H9 (cell line): ENCODE results near the gene CDH4. TPM values are rescaled to one million over a fixed set of nuclear protein-coding genes. Genes with fewer than 3 reads are reported as not detected.

Experiments
- DNase-seq: peaks from one replicate; pipeline ENCODE4 v3.0.0-alpha.2; 2017
- H2AFZ ChIP-seq: one replicate; pipeline ENCODE4 v1.6.1; 2013; ENCODE audit warnings: mild to moderate bottlenecking, low read length, control low read depth, moderate library complexity
- H2AK5ac ChIP-seq: 2 replicates; pipeline ENCODE4 v1.6.1; 2013; ENCODE audit warnings: low read length, control low read depth, mixed read lengths; ENCODE audit not compliant: insufficient read length
- H2BK120ac ChIP-seq: one replicate; pipeline ENCODE4 v1.6.1; 2013; ENCODE audit warnings: low read depth, mild to moderate bottlenecking, low read length, control low read depth, inconsistent platforms; ENCODE audit not compliant: poor library complexity, severe bottlenecking
- H2BK12ac ChIP-seq: 2 replicates; pipeline ENCODE4 v1.6.1; 2013; ENCODE audit warnings: low read length, control low read depth, mixed read lengths, low read depth; ENCODE audit not compliant: insufficient read length
- H2BK15ac ChIP-seq: 2 replicates; pipeline ENCODE4 v1.6.1; 2013; ENCODE audit warnings: low read depth, low read length, control low read depth
- H2BK20ac ChIP-seq: one replicate; pipeline ENCODE4 v1.6.1; 2013; ENCODE audit warnings: low read depth, mild to moderate bottlenecking, low read length, control low read depth, inconsistent platforms; ENCODE audit not compliant: poor library complexity, severe bottlenecking
- H2BK5ac ChIP-seq: 2 replicates; pipeline ENCODE4 v1.6.1; 2013; ENCODE audit warnings: low read length, control low read depth, mixed read lengths; ENCODE audit not compliant: insufficient read length
- H3K14ac ChIP-seq: 2 replicates; pipeline ENCODE4 v1.6.1; 2013; ENCODE audit warnings: low read length, control low read depth; ENCODE audit not compliant: insufficient read depth
- H3K18ac ChIP-seq: 2 replicates; pipeline ENCODE4 v1.6.1; 2013; ENCODE audit warnings: low read depth, mild to moderate bottlenecking, mixed read lengths, low read length, control low read depth; ENCODE audit not compliant: insufficient read length
- H3K23ac ChIP-seq: 2 replicates; pipeline ENCODE4 v1.6.1; 2013; ENCODE audit warnings: low read length, control low read depth, mixed read lengths, low read depth; ENCODE audit not compliant: insufficient read length
- H3K23me2 ChIP-seq: 2 replicates; pipeline ENCODE4 v1.6.1; 2013; ENCODE audit warnings: low read depth, mild to moderate bottlenecking, mixed read lengths, low read length, control low read depth; ENCODE audit not compliant: insufficient read length, poor library complexity, severe bottlenecking
- H3K27ac ChIP-seq: 2 replicates; pipeline ENCODE4 v1.5.1; 2013; ENCODE audit warnings: low read length, control low read depth, mixed read lengths, low read depth; ENCODE audit not compliant: insufficient read length
- H3K27me3 ChIP-seq: 2 replicates; pipeline ENCODE4 v1.6.1; 2013; ENCODE audit warnings: low read length, control low read depth, inconsistent platforms; ENCODE audit not compliant: insufficient read depth
- H3K4ac ChIP-seq: 2 replicates; pipeline ENCODE4 v1.6.1; 2013; ENCODE audit warnings: low read depth, mild to moderate bottlenecking, control low read depth, inconsistent platforms, low read length, moderate library complexity
- H3K4me1 ChIP-seq: 2 replicates; pipeline ENCODE4 v1.6.1; 2013; ENCODE audit warnings: low read length, control low read depth, inconsistent platforms; ENCODE audit not compliant: insufficient read depth
- H3K4me2 ChIP-seq: 2 replicates; pipeline ENCODE4 v1.6.1; 2013; ENCODE audit warnings: low read length, control low read depth, mixed read lengths; ENCODE audit not compliant: insufficient read length, insufficient read depth
- H3K56ac ChIP-seq: 2 replicates; pipeline ENCODE4 v1.6.1; 2013; ENCODE audit warnings: low read depth, mild to moderate bottlenecking, mixed read lengths, low read length, control low read depth; ENCODE audit not compliant: insufficient read length
- H3K79me1 ChIP-seq: 2 replicates; pipeline ENCODE4 v1.6.1; 2013; ENCODE audit warnings: low read depth, mild to moderate bottlenecking, moderate library complexity, low read length, control low read depth, inconsistent platforms; ENCODE audit not compliant: insufficient read depth, poor library complexity, severe bottlenecking
- H3K79me2 ChIP-seq: 2 replicates; pipeline ENCODE4 v1.6.1; 2013; ENCODE audit warnings: low read length, control low read depth, inconsistent platforms; ENCODE audit not compliant: insufficient read depth
- H3K9ac ChIP-seq: 2 replicates; pipeline ENCODE4 v1.6.1; 2013; ENCODE audit warnings: low read length, control low read depth, mixed read lengths; ENCODE audit not compliant: insufficient read length; ENCODE audit errors: extremely low read depth
- H3K9me3 ChIP-seq: one replicate; pipeline ENCODE4 v1.6.1; 2013; ENCODE audit warnings: low read depth, low read length, inconsistent platforms; ENCODE audit not compliant: control insufficient read depth
- H3T11ph ChIP-seq: one replicate; pipeline ENCODE4 v1.6.1; 2013; ENCODE audit warnings: mild to moderate bottlenecking, low read length, control low read depth, inconsistent platforms
- H4K20me1 ChIP-seq: one replicate; pipeline ENCODE4 v1.6.1; 2013; ENCODE audit not compliant: control insufficient read depth, insufficient read length, insufficient read depth
- H4K5ac ChIP-seq: 2 replicates; pipeline ENCODE4 v1.6.1; 2013; ENCODE audit warnings: low read depth, mild to moderate bottlenecking, mixed read lengths, low read length, control low read depth; ENCODE audit not compliant: insufficient read length
- H4K8ac ChIP-seq: replicated peaks from 2 replicates; pipeline ENCODE4 v1.6.1; 2013; ENCODE audit warnings: low read length, control low read depth, mixed read lengths, low read depth; ENCODE audit not compliant: insufficient read length
- H4K91ac ChIP-seq: 2 replicates; pipeline ENCODE4 v1.6.1; 2013; ENCODE audit warnings: low read depth, mild to moderate bottlenecking, moderate library complexity, mixed read lengths, low read length, control low read depth; ENCODE audit not compliant: insufficient read length
- H3K27ac Mint-ChIP-seq, 3 experiments: 2 replicates in 2 of 3; 3 replicates in 1 of 3; pipeline ENCODE4 v1.8.0; 2020 to 2021; ENCODE audit warnings: mixed read lengths in 3 of 3, mild to moderate bottlenecking in 1 of 3, moderate library complexity in 1 of 3
- H3K27me3 Mint-ChIP-seq: 2 replicates; pipeline ENCODE4 v1.8.0; 2021; ENCODE audit warnings: low read depth, mild to moderate bottlenecking, moderate library complexity, mixed read lengths
- H3K36me3 Mint-ChIP-seq, 3 experiments: 2 replicates in 2 of 3; 3 replicates in 1 of 3; pipeline ENCODE4 v1.8.0; 2020 to 2021; ENCODE audit warnings: low read depth in 3 of 3, mixed read lengths in 3 of 3; ENCODE audit not compliant: insufficient read depth in 1 of 3
- H3K4me1 Mint-ChIP-seq, 2 experiments: 2 replicates each; pipeline ENCODE4 v1.8.0; 2020; ENCODE audit warnings: mixed read lengths in 2 of 2
- H3K4me3 Mint-ChIP-seq, 2 experiments: 2 replicates in 1 of 2; 3 replicates in 1 of 2; pipeline ENCODE4 v1.8.0; 2020 to 2021; ENCODE audit warnings: mild to moderate bottlenecking in 2 of 2, mixed read lengths in 2 of 2, moderate library complexity in 1 of 2
- H3K9me3 Mint-ChIP-seq, 2 experiments: 2 replicates in 1 of 2; 3 replicates in 1 of 2; pipeline ENCODE4 v1.8.0; 2020; ENCODE audit warnings: mild to moderate bottlenecking in 2 of 2, mixed read lengths in 2 of 2, moderate library complexity in 1 of 2
- CTCF ChIP-seq: fragments of 200-600 bp; sonication (generic); conservative IDR thresholded peaks from 3 replicates; pipeline ENCODE4 v1.8.0; 2021; ENCODE audit warnings: antibody characterized with exemption, mild to moderate bottlenecking
- WGBS: extraction: QIAGEN DNeasy Blood & Tissue Kit; methylation state at CpG from one replicate; pipeline ENCODE4 v1.1.7; 2013; ENCODE audit warnings: missing lambda C conversion rate, low lambda C conversion rate, mixed read lengths; ENCODE audit not compliant: insufficient read length; ENCODE audit errors: extremely low coverage; 5-methylcytosine and 5-hydroxymethylcytosine counted together
- total RNA-seq: library from RNA; stranded (reverse); gene quantifications from 2 replicates; pipeline ENCODE4 v1.2.1, GENCODE V29; 2021

Gene CDH4
- total RNA-seq, 1 experiment from 2014 or later: 3.0 TPM

- no peak for TF ChIP-seq CTCF
- Histone ChIP-seq H2AK5ac (no peak overlapping the region), H3T11ph (no peak overlapping the region), H3K79me1 (no peaks in the 10 kb centered on the region), H3K18ac (no peak overlapping the region), H3K27me3 (no peaks in the 10 kb centered on the region), H3K27ac (no peak overlapping the region), H4K8ac (no peak overlapping the region), H3K79me2 (no peaks in the 10 kb centered on the region), H4K20me1 (no peaks in the 10 kb centered on the region), H2BK5ac (no peak overlapping the region), H3K56ac (no peak overlapping the region), H2BK12ac (no peak overlapping the region), H2AFZ (no peak overlapping the region), H3K4ac (no peak overlapping the region), H4K5ac (no peak overlapping the region), H3K9me3 (no peaks in the 10 kb centered on the region), H3K4me2 (no peak overlapping the region), H3K14ac (no peak overlapping the region), H3K9ac (no peak overlapping the region), H2BK15ac (no peak overlapping the region), H2BK120ac (no peak overlapping the region), H3K23me2 (no peaks in the 10 kb centered on the region), H3K23ac (no peak overlapping the region), H3K4me1 (no peaks in the 10 kb centered on the region), H4K91ac (no peak overlapping the region), H2BK20ac (no peak overlapping the region)
- H3K4me3 Mint-ChIP-seq: no peak overlapping the region
- H3K36me3 Mint-ChIP-seq: peaks cover 20 to 41% (median 38%) of the 10 kb centered on the region in 3 experiments; a peak in 6 of 7 replicates
- WGBS: no CpG with 5 or more reads among the region's 45 CpGs
- H3K27ac Mint-ChIP-seq: no peak overlapping the region; a peak in 1 of 7 replicates
- peaks cover 2% of the 10 kb centered on the region in 2 experiments; a peak in 2 of 4 replicates for H3K4me1 Mint-ChIP-seq
- H3K9me3 Mint-ChIP-seq: no peaks in the 10 kb centered on the region; a peak in 1 of 5 replicates
- no peak for DNase-seq
- no peaks in the 10 kb centered on the region; the same call in 1 of the 2 replicates for H3K27me3 Mint-ChIP-seq
Observed at GRCh38 chr20:61976644-61977418, 724.8 kb downstream of the CDH4 start.
